Cardiac muscle cell (in vitro differentiated cells and primary cell): ENCODE measurements around the gene ZFYVE21. TPM values are rescaled to one million over a fixed set of nuclear protein-coding genes. Genes with fewer than 3 reads are reported as not detected.
A peak's percentile ranks its signal among the peaks of the same experiment; 100 is the strongest.

Experiments
- DNase-seq, 2 donors: peaks; one replicate each; pipeline versions ENCODE4 v3.0.0 to v3.0.0-alpha.2; 2010 to 2017; ENCODE audit warnings: low read depth in 1 of 2, low spot score in 1 of 2
- H3K27ac ChIP-seq: fragments of 200-600 bp; sonication (generic); 2 replicates; pipeline ENCODE4 v1.5.1; 2016
- H3K27me3 ChIP-seq: fragments of 200-600 bp; sonication (generic); 2 replicates; pipeline ENCODE4 v1.6.0; 2016; ENCODE audit warnings: control low read depth
- H3K36me3 ChIP-seq: fragments of 200-600 bp; sonication (generic); 2 replicates; pipeline ENCODE4 v1.5.1; 2016; ENCODE audit warnings: control low read depth
- H3K4me1 ChIP-seq: fragments of 200-600 bp; sonication (generic); 2 replicates; pipeline ENCODE4 v1.8.1; 2017; ENCODE audit warnings: low read depth, mild to moderate bottlenecking, mixed run types
- H3K4me3 ChIP-seq: fragments of 200-600 bp; sonication (generic); 2 replicates; pipeline ENCODE4 v1.5.1; 2016; ENCODE audit warnings: mild to moderate bottlenecking
- H3K9me3 ChIP-seq: fragments of 200-600 bp; sonication (generic); 2 replicates; pipeline ENCODE4 v1.5.1; 2017; ENCODE audit warnings: low read depth, mild to moderate bottlenecking, control low read depth
- polyA plus RNA-seq: library from polyadenylated mRNA; unstranded; fragments of >200 nt; fragmentation: Nextera tagmentation; extraction: Ambion mirVana; gene quantifications from 2 replicates; pipeline ENCODE4 v1.2.1, GENCODE V29; 2016
- total RNA-seq: library from RNA; depleted of rRNA; stranded (reverse); fragments of >200 nt; gene quantifications from 2 replicates; pipeline ENCODE4 v1.2.3, GENCODE V29; 2016
- TF ChIP-seq, protein P1 (sequence below): IDR thresholded peaks from 2 replicates; pipeline ENCODE4 v1.5.1; 2012; ENCODE audit warnings: low read depth, mild to moderate bottlenecking, low read length

ZFYVE21 gene
- total and polyA plus RNA-seq, 2 experiments from 2014 or later, result 120 to 135 TPM

DNA sequence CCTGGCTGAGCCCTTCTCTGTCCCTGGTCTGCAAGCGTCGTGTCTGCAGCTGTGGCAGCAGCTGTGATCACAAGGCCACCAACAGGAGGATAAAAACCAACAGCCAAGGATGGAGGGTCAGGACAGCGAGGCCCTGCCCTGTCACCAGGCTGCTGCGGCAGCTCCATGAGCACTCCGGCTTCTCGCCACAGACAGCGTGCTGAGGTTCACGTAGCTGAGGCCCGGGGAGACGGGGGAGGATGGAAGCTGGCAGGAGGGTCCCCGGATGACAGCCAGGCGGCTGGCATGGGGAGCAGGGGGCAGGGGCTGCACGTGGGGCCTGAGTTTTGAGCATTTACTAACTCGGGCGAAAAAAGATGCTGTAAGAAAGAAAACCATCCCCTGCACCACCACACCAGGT, 5.8 kb upstream of the ZFYVE21 start:
- no peaks in the 10 kb centered on the region for H3K9me3 ChIP-seq
- H3K4me1 ChIP-seq, result peaks cover 14% of the 10 kb centered on the region
- no peaks in the 10 kb centered on the region for H3K36me3 ChIP-seq
- TF ChIP-seq, protein P1, sequence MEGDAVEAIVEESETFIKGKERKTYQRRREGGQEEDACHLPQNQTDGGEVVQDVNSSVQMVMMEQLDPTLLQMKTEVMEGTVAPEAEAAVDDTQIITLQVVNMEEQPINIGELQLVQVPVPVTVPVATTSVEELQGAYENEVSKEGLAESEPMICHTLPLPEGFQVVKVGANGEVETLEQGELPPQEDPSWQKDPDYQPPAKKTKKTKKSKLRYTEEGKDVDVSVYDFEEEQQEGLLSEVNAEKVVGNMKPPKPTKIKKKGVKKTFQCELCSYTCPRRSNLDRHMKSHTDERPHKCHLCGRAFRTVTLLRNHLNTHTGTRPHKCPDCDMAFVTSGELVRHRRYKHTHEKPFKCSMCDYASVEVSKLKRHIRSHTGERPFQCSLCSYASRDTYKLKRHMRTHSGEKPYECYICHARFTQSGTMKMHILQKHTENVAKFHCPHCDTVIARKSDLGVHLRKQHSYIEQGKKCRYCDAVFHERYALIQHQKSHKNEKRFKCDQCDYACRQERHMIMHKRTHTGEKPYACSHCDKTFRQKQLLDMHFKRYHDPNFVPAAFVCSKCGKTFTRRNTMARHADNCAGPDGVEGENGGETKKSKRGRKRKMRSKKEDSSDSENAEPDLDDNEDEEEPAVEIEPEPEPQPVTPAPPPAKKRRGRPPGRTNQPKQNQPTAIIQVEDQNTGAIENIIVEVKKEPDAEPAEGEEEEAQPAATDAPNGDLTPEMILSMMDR, result no peak
- H3K27ac ChIP-seq, result no peak overlapping the region
- H3K27me3 ChIP-seq, result no peaks in the 10 kb centered on the region
- H3K4me3 ChIP-seq, result no peak overlapping the region
- no peak for DNase-seq

DNA sequence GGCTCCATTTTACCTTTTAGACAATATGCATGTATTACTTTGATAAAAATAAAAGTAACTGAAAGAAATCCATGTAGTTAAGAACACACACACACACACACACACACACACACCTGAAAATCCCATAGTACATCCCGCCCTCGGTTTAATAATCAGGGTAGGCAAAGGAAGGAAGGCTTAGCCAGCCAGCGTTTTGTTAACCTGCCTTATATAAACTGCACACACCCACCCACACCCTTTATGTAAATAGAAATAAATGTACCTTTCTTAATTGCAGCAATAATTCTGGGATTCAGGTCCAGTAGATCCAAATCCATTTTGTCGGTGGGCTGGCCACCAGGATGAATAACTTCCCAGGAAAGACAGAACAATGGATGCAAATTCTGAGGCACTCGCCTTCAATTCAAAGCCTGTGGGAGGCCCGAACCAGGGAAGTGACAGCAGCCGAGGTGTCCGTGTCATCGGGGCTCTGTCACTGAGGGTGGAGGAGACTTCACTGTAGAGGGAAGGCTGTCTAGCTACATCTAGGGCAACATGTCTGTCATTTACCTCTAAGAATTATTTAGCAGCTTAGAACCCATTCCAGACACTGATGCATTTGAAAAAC, 4.7 kb upstream of the ZFYVE21 start:
- Histone ChIP-seq H3K9me3 (no peaks in the 10 kb centered on the region), H3K27me3 (no peaks in the 10 kb centered on the region), H3K36me3 (no peaks in the 10 kb centered on the region), H3K4me1 (peaks cover 14% of the 10 kb centered on the region), H3K27ac (no peak overlapping the region), H3K4me3 (no peak overlapping the region)
- TF ChIP-seq, protein P1, result no peak
- no peak for DNase-seq

DNA sequence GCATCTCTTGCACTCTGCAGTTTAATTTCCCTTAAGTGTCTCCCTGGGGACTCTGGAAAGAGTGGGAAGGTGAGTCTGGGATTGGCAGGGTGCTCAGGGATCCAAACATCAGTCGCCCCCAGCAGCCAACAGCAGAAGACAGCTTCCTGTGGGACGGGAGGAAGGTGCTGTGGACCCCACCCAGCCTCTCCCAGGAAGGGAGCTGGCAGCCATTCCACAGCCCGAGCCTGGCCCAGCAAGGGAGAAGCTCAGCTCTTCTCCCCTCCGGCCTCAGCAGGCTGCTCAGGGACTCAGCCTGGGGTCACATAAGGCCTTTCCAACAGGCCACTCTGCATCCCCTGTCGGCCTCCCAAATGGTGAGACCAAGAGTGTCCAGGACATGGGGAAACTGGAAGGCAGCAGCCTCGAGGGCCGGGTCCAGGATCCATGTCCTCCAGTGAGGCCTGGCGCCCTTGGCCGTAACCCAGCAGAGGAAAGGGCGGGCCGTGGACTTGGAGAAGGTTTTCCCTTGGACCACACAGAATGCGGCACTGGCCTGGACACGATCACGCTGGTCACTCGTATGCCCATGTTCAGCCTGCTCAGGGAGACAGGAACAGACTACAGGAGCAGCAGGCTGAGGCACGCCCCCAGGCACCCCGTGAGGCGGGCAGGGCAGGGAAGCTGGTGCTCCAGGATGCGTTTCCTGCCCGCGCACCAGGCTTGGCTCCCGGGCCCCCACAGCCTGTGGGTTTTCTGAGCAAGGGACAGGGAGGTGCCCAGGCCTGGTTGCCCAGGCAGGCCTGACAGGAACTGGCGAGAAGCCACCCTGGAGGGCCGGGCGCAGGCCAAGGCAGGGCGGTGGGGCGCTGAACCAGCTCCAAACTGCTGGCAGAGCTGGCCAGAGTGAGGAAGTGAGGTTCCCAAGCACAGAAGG, 3.8 kb upstream of the ZFYVE21 start:
- H3K9me3 ChIP-seq, result no peaks in the 10 kb centered on the region
- H3K27me3 ChIP-seq, result no peaks in the 10 kb centered on the region
- H3K4me3 ChIP-seq, result no peak overlapping the region
- peaks cover 17% of the 10 kb centered on the region for H3K4me1 ChIP-seq
- H3K27ac ChIP-seq, result peak overlapping the region; percentile 24
- DNase-seq, result no peak
- TF ChIP-seq, protein P1, result no peak
- H3K36me3 ChIP-seq, result no peaks in the 10 kb centered on the region

DNA sequence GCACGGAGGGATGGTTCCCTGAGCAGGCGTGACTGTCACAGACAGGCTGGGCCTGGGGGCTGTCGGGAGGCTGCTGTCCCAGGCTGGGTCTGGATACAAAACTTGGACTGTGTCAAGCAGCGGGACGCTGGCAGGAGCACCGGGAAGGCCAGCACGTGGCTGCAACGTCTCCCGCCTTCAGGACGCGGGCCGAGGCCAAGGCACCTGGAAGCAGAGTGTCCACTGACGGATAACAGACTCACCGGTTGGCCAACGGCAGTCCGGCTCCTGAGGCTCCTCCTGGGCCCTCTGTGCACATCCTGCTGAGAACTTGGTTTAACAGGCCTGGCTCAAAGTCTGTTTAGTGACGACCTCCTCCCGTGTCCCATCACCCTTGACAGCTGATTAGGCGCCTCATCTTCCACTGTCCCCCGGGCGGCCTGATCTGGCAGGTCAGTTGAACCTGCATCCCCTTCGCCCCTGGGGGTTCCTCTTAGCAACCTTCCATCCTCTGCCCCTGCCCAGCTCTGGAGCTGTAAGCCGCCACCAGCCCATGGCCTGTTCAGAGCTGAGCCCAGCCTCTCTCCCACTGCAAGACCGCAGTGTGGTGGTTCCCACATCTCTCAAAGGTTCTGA, 2.9 kb upstream of the ZFYVE21 start:
- H3K4me1 ChIP-seq, result peaks cover 20% of the 10 kb centered on the region
- H3K36me3 ChIP-seq, result no peaks in the 10 kb centered on the region
- TF ChIP-seq, protein P1, result no peak
- H3K27me3 ChIP-seq, result no peaks in the 10 kb centered on the region
- DNase-seq, result no peak
- no peak overlapping the region for H3K4me3 ChIP-seq
- peak overlapping the region; percentile 70 for H3K27ac ChIP-seq
- H3K9me3 ChIP-seq, result no peaks in the 10 kb centered on the region

DNA sequence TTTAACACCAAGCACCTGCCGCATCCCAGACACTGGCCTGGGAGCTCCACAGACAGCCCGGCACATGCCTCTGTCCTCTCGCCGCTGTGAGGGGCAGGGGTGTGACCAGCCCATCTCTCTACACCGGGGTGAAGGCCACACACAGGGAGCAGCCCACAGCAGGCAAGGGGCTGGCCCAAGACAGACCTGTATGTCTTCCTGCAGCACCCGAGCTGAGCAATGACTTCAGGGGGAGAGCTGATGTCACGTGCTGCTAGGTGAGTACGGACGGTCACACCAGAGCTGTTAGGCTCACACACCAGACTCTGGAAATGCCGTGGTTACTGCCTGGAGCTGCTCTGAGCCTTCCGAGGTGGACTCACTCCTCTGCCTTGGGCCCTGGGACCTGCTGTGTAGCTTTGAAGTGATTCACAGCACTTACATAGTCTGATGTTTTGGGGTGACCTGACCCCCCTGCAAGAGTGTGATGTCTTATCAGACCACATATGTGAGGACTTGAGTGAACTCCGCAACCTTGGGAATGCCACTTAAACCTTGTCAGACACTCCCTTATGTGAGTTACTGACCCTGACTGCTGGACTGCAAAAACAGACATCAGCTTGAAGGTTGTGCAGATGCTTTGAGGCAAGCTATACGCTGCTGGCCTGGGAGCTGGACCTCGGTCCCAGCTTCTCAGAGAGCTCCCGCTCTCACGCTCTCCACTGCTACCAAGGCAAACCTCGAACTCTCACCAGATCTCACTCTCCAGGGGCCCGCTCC, 2.1 kb upstream of the ZFYVE21 start:
- DNase-seq, result no peak
- Histone ChIP-seq H3K27ac (peak overlapping the region; percentile 70), H3K4me3 (no peak overlapping the region), H3K27me3 (no peaks in the 10 kb centered on the region), H3K9me3 (no peaks in the 10 kb centered on the region), H3K4me1 (peaks cover 20% of the 10 kb centered on the region), H3K36me3 (no peaks in the 10 kb centered on the region)
- TF ChIP-seq, protein P1, result no peak
